Measurements from ENCODE around the gene PSMB8.

Gene PSMB8

GRCh38 chr6:32855467-32856174, 11.8 kb upstream of the PSMB8 start:
- DNase-seq, result no peak

- no peak for DNase-seq
These were observed 10.7 kb upstream of the PSMB8 start for GRCh38 chr6:32854376-32855178.

GRCh38 chr6:32853541-32854375, 9.9 kb upstream of the PSMB8 start, which contains the start of the genes PSMB9 and TAP1:
TSS of gene PSMB9 (plus strand) at chr6:32854192. CDS start at chr6:32854230, 38 bp downstream.
TSS of gene TAP1 (minus strand) at chr6:32853704. CDS start at chr6:32853636, 68 bp downstream.
- peak; percentile 78 to 92 for DNase-seq

DNA sequence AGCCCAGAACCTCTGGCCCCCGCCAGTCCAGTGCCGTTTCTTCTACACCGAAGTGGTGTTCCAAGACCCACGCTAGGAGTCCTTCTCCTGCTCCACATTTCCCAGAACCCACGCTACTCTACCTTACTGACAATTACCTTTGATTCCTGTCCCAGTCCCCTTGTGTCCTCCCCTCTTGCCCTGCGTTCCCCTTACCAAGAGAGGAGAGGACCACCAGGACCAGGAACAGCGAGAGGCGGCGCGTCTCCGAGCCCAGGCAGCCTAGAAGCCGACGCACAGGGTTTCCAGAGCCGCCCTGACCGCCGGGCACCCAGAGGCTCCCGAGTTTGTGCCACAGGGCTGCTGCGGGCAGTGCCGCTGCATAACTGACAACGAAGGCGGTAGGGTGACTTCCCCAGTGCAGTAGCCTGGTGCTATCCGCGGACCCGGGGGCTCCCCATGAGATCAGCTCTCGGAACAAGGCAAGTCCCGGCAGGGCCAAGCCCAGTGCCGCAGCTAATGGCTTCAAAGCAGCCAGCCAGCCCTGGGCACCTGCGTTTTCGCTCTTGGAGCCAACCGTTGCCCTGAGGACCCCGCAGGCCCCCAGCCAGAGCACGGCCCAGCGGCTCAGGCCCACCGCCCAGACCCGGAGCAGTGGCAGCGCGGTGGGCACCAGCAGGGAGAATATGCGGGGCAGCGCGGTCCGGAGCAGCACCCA, 9.1 kb upstream of the PSMB8 start:
- peak in 1 of 2 experiments; percentile 4 for DNase-seq

GRCh38 chr6:32852018-32852843, 8.4 kb upstream of the PSMB8 start:
- DNase-seq, result peak in 1 of 2 experiments; percentile 3

DNA sequence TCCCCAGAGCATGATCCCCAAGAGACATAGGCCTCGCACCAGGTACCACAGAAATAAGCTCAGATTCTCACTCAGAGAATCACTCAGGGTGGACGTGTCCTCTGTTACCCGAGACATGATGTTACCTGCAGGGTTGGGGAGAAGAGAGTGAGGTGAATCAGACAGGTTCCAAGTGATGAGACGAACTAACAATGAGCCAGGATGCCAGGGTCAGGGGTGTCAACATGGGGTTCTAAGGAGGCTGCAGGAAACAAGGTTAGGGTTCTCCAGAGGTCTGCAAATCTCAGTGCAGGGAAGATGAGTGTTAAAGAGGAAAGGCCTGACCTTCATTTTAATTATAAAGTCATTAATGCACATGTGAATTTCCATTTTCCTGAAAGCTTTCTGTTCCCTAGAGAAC, 7.2 kb upstream of the PSMB8 start:
- DNase-seq, result no peak

DNA sequence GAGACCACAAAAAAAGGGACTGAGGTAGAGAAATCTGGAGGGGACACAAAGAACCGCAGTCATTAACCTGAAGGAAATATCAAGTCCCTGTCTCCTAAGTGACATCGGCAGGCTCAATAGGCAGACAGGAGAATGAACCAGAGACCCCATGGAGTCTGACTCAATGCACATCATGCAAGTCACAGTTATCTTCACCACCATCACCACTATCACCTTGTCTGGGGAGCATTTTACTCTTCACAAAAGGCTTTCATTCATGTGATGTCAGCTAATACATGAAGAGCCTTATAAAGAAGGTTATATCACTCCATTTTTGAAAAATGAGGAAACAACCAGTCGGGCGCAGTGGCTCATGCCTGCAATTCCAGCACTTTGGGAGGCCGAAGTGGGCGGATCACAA, 5.3 kb upstream of the PSMB8 start:
- no peak for DNase-seq

DNA sequence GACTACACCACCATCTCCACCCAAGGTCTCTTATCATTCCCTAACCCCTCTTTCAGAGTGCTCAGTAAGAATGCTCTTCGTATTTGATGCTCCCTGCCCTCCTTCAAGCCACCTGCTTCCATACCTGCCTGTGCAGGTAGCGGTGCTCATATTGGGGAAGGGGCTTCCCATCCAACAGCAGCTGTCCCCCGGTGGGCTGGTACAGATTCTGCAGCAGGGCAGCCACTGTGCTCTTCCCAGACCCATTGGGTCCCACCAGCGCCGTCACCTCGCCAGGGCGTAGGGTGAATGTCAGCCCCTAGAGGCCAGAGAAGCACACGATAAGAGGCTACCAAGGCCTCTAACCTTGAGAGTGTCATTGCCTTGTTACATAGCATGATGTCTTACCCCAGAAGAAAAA, 3.9 kb upstream of the PSMB8 start:
- DNase-seq, result no peak

DNA sequence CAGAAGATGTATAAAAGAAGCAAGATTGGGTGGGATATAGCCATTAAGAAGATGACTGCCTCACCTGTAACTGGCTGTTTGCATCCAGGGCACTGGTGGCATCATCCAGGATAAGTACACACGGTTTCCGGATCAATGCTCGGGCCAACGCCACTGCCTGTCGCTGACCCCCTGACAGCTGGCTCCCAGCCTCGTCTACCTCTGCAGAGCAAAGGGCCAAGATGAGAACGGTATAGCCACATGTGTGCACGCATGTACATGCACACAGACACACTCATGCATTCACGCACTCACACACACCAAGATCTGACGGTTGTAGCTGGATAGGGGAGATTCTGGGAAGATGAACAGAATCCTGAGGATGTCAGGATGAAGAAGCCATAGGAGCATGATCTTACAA, 3.2 kb upstream of the PSMB8 start:
- no peak for DNase-seq

GRCh38 chr6:32845384-32845884, 1.6 kb upstream of the PSMB8 start:
- no peak for DNase-seq

DNA sequence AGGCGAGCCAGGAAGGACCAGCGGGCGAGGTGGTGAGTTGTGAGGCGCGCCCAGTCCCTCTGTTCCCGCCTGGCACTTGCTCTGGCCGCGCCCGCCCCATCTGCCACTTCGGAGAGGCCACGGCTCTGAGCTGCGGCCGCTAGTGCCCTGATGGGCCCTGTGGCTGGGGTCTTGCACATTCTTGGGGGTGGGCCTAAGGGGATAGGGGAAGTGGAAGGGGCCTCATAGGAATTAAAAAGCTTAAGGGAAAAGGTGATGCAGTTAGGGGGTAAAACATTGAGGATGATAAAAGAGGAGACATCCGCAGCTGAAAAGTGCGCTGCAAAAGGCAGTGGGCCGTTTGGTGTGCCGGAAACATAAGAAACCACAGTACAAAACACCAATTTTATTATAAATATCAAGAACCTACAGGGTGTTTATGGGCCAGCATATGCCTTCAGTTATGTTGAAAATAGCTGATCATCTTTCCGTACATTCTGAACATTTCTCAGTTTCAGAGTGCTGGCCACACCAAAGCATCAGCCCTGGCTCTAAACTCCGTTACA, 1.1 kb upstream of the PSMB8 start:
- no peak for DNase-seq

DNA sequence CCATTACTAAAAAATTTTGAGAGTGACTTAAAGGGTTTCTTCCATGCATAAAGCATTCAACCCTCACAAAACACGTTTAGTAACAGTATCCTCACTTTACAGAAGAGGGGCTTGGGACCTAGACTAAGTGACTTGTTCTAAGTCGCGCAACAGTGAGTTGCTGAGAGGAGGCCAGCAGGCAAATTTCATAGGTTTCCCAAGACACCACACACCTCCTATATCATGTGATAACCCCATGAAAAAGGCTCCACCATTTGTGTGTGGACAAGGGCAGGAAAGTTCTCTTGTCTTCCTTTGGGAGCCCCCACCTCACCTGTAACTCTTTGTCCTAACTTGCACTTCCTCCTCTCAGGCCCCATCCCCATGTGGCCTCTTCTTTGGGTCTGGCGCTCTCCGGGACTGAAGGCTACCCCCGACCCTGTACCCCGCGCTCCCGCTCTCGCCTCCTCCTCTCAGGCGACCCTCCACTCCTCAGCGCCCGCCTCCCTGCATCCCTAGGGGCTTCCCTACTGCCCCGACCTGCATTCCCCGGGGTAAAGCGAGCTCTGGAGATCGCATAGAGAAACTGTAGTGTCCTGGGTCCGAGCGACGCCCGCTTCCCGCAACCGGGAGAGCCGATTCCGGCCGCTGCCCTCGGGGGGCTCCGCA, 392 bp downstream of the PSMB8 start:
- no peak for DNase-seq

DNA sequence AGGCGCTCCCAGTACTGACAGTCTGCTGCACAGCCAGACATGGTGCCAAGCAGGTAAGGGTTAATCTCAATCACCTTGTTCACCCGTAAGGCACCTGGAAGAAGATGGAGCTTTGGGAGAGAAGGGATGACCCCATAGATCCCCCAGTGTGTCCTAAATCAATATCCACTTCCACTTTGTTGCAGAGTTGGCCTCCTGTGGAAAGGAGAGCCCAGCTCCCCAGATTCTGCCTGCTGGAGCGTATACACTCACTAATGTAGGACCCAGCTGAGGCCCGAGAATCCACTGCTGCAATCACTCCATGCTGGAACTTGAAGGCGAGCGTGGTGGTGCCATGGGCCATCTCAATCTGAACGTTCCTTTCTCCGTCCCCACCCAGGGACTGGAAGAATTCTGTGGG, 1.2 kb downstream of the PSMB8 start:
- no peak for DNase-seq

DNA sequence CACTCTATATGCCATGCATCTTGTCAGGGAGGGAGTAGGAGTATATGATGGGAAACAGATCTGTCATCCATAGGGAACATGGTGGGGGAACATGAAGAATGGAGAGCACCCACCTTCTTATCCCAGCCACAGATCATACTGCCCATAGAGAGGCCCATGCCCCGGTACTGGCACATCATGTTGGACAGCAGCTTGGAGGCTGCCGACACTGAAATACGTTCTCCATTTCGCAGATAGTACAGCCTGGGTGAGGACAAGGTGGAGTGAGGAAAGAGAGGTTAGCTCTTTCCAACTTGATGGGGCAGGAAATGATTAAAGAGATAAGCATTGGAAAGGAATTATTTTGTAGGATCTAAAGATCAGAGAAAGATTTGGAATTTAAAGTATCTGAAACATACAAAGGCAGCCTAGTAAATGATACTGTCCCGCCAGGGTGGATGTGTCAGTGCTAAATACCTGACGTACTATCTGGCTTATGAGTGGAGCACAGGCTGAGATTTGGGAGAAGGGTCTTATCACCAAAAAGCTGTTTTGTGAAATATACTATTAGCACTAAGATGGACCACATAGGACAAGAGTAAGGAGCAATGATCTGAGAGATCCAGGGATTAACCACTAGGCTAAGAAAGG, 1.7 kb downstream of the PSMB8 start:
- no peak for DNase-seq

- DNase-seq, result no peak
These were observed 3.1 kb downstream of the PSMB8 start for GRCh38 chr6:32840604-32841246.

- no peak for DNase-seq
These were observed 4.5 kb downstream of the PSMB8 start for GRCh38 chr6:32839356-32839755.

GRCh38 chr6:32838114-32838958, 5.5 kb downstream of the PSMB8 start, which contains the start of gene TAP2:
TSS of gene TAP2 (minus strand) at chr6:32838739. CDS start at chr6:32838233, 506 bp downstream.
- peak; percentile 80 to 89 for DNase-seq

- no peak for DNase-seq
These were observed 6.2 kb downstream of the PSMB8 start for GRCh38 chr6:32837651-32838113.
